Measurements from ENCODE around the gene MTAP.

Gene MTAP

DNA sequence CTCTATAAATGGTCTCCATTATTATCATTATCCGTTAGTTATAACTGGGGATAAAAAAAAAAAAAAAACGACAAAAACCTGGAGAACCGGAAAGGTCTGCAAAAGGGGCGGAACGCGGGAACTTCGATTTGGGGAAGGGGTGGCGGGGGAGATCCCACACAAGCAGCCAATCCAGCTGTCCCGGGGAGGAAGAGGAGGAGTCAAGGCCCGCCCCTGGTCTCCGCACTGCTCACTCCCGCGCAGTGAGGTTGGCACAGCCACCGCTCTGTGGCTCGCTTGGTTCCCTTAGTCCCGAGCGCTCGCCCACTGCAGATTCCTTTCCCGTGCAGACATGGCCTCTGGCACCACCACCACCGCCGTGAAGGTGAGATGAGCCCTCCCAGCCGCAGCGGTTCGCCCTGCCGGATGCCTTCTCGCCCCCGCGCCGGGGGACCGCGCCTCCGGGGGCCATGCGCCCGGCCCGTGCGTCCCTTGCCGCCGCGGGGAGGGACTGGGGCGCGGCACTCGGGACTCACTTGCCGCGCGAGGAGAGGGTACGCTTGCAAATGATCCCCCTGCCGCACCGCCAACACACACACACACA is at the start of gene MTAP:
MTAP (plus strand) TSS at position 219 of the 583 bp plus-strand sequence; CDS start at position 332, 113 bp downstream.
- H3K4me3 ChIP-seq (replicated peaks; ENCODE audit: low read depth, low read length), result peak within 1 kb of the TSS; percentile 92
- TF ChIP-seq, protein P1, sequence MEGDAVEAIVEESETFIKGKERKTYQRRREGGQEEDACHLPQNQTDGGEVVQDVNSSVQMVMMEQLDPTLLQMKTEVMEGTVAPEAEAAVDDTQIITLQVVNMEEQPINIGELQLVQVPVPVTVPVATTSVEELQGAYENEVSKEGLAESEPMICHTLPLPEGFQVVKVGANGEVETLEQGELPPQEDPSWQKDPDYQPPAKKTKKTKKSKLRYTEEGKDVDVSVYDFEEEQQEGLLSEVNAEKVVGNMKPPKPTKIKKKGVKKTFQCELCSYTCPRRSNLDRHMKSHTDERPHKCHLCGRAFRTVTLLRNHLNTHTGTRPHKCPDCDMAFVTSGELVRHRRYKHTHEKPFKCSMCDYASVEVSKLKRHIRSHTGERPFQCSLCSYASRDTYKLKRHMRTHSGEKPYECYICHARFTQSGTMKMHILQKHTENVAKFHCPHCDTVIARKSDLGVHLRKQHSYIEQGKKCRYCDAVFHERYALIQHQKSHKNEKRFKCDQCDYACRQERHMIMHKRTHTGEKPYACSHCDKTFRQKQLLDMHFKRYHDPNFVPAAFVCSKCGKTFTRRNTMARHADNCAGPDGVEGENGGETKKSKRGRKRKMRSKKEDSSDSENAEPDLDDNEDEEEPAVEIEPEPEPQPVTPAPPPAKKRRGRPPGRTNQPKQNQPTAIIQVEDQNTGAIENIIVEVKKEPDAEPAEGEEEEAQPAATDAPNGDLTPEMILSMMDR (IDR thresholded peaks at IDR 0.05; ENCODE audit: low read depth, low read length, missing control alignments), result no peak
- DNase-seq (ENCODE audit: extremely low read depth, low read depth), result peak; percentile 80

GRCh38 chr9:21753523-21753922 is 48.9 kb upstream of the MTAP start:
- no peak for DNase-seq (ENCODE audit: extremely low read depth, low read depth)
- TF ChIP-seq, protein P1 (IDR thresholded peaks at IDR 0.05; ENCODE audit: low read depth, low read length, missing control alignments), result no peak
- H3K4me3 ChIP-seq (replicated peaks; ENCODE audit: low read depth, low read length), result no peak overlapping the region

- TF ChIP-seq, protein P1 (IDR thresholded peaks at IDR 0.05; ENCODE audit: low read depth, low read length, missing control alignments), result no peak
- no peak overlapping the region for H3K4me3 ChIP-seq (replicated peaks; ENCODE audit: low read depth, low read length)
- no peak for DNase-seq (ENCODE audit: extremely low read depth, low read depth)
Observed at GRCh38 chr9:21754741-21755140, 47.7 kb upstream of the MTAP start.

DNA sequence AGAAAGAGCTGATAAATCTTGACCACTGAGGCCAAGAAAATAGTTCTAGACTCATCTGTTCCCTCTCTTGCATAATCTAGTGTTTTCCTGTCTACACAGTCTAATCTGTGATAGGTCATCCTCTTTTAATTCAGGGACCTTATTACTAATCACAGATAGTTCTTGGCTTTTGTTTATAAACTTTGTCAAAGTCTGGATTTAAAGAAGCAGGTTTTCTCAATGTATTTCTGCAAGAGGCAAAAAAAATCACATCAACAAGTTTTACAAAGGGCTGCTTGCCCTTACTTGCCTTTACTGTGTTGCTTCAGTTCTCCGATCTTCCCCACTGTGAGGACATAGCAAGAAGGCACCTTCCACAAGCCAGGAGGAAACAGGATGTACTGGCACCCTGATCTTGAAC is 43.9 kb upstream of the MTAP start:
- no peak for DNase-seq (ENCODE audit: extremely low read depth, low read depth)
- TF ChIP-seq, protein P1 (IDR thresholded peaks at IDR 0.05; ENCODE audit: low read depth, low read length, missing control alignments), result no peak
- H3K4me3 ChIP-seq (replicated peaks; ENCODE audit: low read depth, low read length), result no peak overlapping the region

DNA sequence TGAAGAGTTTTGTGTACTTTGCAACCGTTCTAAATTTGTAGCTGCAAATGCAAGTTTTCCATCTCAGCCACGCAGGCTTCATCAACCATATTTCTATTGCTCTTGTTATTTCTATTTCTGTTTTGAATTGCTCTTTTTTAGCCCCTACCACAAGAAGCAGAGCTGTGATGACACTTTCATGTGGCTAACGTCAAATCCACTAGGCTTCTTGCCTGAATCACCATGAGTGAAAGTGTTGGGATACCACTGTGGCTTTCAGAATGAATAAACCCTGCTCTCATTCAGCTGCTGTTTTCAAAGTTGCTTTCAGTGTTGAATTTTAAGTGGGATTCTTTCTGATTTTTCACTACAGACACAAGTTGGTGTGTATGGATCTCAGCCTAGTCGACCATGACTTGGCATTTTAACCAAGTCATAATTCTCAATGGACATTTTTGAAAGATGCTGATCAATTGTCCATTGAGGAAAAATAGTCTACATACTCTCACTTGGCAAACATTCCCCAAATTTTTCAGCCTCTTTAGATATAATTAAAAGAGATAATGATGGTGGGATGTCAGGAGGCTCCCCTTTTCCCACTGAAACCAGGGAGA is 41.0 kb upstream of the MTAP start:
- no peak overlapping the region for H3K4me3 ChIP-seq (replicated peaks; ENCODE audit: low read depth, low read length)
- TF ChIP-seq, protein P1 (IDR thresholded peaks at IDR 0.05; ENCODE audit: low read depth, low read length, missing control alignments), result no peak
- DNase-seq (ENCODE audit: extremely low read depth, low read depth), result no peak

- TF ChIP-seq, protein P1 (IDR thresholded peaks at IDR 0.05; ENCODE audit: low read depth, low read length, missing control alignments), result no peak
- DNase-seq (ENCODE audit: extremely low read depth, low read depth), result no peak
- H3K4me3 ChIP-seq (replicated peaks; ENCODE audit: low read depth, low read length), result no peak overlapping the region
Observed at GRCh38 chr9:21762064-21762463, 40.4 kb upstream of the MTAP start.
